GM12892 (cell line): ENCODE measurements around the gene VSIG10L.

Source experiments
- POLR2A ChIP-seq: IDR thresholded peaks from 2 replicates; pipeline ENCODE4 v1.6.1; 2011; ENCODE audit warnings: low read depth, low read length, control low read depth
- POLR2AphosphoS5 ChIP-seq: IDR thresholded peaks from 2 replicates; pipeline ENCODE4 v1.6.1; 2011; ENCODE audit warnings: low read depth, low read length, control low read depth
- TAF1 ChIP-seq: IDR thresholded peaks from 2 replicates; pipeline ENCODE4 v1.6.1; 2011; ENCODE audit warnings: low read depth, mild to moderate bottlenecking, control low read depth, low read length, borderline replicate concordance

DNA sequence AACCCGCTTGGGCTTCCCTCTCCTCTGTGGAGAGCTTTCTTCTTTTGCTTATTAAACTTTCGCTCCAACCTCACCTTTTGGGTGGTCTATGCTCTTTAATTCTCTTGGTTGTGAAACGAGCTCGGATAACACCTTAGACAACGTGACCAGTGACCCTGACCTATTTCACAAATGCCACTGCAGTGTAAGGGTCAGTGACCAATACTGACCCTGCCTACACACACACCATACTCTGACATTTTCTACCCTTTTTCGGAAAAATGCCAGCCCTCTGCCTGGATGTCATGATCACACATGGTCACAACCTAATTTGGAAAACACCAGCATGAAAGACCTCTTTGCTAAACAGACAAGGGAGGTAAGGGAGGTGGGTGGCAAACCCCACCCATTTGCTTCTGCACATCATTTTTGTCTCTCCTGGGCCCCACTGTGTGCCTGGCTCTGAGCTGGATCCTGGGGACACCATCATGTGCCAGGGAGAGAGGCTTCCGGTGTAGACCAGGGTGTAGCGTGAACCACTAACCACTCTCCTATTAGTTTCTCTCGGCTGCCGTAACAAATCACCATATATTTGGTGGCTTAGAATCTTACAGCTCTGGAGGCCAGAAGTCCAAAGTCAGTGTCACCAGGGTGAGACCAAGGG is 14.3 kb upstream of the VSIG10L start:
- no peak for TF ChIP-seq POLR2A
- TF ChIP-seq POLR2AphosphoS5: no peak
- no peak for TF ChIP-seq TAF1
